ENCODE data around the gene CASTOR1.

DNA sequence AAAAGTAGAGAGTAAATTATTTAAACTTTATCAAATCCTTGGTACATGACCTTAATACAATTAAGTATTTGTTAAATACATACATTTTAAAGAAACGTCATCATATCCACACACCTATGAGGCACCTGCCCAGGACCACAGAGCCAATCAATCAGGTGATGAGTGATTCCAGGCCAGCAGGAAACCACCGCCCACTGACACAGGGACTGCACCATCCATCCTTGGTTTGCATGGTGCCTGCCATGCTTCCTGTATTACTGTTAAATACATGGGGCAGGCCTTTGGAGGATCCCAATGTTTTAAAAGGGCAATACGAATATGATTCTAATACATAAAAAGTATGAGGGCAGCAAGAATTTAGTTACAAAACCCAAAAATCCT, 44.4 kb upstream of the CASTOR1 start:
- no peak for TF ChIP-seq ZNF530 (tag by site-specific recombination; IDR thresholded peaks at IDR 0.05; ENCODE audit: low read depth)
- no peak for TF ChIP-seq RBAK (tag by site-specific recombination; IDR thresholded peaks at IDR 0.05)
- TF ChIP-seq ZBTB17 (tag by site-specific recombination; IDR thresholded peaks at IDR 0.05): no peak
- TF ChIP-seq, protein P1, sequence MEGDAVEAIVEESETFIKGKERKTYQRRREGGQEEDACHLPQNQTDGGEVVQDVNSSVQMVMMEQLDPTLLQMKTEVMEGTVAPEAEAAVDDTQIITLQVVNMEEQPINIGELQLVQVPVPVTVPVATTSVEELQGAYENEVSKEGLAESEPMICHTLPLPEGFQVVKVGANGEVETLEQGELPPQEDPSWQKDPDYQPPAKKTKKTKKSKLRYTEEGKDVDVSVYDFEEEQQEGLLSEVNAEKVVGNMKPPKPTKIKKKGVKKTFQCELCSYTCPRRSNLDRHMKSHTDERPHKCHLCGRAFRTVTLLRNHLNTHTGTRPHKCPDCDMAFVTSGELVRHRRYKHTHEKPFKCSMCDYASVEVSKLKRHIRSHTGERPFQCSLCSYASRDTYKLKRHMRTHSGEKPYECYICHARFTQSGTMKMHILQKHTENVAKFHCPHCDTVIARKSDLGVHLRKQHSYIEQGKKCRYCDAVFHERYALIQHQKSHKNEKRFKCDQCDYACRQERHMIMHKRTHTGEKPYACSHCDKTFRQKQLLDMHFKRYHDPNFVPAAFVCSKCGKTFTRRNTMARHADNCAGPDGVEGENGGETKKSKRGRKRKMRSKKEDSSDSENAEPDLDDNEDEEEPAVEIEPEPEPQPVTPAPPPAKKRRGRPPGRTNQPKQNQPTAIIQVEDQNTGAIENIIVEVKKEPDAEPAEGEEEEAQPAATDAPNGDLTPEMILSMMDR (tag by site-specific recombination; IDR thresholded peaks at IDR 0.05): no peak
